Activated CD8-positive, alpha-beta memory T cell treated with anti-CD3 and anti-CD28 coated beads, Interleukin-2, amount 50 U/mL, for 1 hour (primary cell): Measurements from ENCODE around the gene USB1.

ENCODE experiments used
- DNase-seq: peaks from one replicate; pipeline ENCODE4 v3.0.0-alpha.2; 2020; ENCODE audit errors: extremely low read depth

USB1 gene, protein sequence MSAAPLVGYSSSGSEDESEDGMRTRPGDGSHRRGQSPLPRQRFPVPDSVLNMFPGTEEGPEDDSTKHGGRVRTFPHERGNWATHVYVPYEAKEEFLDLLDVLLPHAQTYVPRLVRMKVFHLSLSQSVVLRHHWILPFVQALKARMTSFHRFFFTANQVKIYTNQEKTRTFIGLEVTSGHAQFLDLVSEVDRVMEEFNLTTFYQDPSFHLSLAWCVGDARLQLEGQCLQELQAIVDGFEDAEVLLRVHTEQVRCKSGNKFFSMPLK

DNA sequence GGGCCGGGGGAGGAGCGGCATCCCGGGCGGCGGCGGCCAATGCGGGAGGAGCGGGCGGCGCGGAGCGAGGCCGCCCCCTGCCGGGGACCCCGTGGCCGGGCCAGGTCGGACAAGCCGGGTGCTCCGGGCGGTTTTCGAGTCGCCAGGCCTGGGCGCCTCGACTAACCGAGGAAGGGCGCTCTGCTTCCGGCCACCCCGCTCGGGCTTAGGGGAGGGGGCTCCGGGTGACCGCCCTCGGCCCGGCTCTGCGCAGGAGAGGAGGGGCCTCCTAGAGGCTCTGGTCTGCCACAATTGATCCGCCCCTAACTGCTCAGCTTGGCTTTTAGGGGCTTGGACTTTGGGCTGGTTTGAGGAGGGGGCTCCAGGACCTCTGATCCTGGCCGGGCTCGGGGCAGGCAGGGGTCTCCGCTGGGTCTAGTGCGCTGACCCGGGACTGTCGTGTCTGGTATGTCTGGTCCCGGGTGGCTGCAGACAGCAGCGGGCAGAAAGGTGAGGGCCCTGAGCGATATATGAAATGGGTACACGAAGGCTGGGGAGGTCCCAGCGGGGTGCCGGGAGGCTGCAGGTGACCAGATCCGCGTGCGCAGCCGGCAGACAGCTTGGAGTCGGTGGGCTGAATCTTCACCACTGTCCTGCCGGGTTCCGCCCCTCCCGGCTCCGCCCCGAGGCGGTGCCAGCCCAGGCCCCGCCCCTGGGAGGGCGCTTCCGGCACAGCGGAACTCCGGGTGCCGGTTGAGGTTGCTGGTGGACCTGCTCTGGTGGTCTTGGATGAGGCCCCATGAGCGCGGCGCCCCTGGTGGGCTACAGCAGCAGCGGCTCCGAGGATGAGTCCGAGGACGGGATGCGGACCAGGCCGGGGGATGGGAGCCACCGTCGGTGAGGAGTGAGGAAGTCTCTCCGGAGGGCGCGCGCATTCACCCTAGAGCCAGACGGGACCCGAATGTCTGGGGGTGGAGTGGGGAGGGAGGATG, at the start of gene USB1:
USB1 (plus strand) TSS at position 702 of the 971 bp plus-strand sequence; CDS start at position 779, 77 bp downstream.
- no peak for DNase-seq

DNA sequence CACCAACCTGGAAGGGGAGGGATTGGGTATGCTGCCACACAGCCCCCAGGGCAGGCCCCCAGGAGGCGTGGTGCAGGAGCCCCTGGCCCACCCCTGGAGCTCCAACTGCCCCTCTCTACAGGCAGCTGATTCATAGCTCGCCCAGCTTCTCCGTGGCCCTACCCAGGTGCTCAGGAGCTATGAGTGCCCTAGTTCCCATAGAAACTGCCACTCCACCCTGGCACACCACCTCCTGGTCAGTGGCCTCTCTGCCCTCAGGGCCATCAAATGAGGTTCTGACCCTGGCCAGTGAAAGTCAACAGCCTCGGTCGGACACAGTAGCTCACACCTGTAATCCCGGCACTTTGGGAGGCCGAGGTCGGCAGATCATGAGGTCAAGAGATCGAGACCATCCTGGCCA, 48.3 kb upstream of the USB1 start:
- no peak for DNase-seq

DNA sequence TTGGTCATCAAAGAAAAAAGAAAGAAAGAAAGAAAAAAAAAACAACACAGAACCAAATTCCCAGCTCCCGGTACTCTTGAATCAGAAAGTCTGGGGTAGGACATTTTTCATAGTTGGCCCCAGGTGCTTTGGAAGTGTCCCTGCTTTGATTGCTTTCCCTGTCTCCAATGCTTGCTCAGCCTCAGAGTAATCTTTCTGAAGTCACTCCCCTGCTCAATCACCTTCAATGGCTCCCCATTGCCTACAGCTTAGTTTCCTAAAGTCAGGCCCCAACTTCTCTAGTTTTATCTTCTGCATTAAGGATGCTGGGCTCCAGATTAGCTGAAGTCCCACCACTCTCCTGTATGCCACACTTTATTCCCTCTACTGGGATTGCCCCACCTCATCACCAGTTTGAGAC, 47.4 kb upstream of the USB1 start:
- DNase-seq, result no peak

DNA sequence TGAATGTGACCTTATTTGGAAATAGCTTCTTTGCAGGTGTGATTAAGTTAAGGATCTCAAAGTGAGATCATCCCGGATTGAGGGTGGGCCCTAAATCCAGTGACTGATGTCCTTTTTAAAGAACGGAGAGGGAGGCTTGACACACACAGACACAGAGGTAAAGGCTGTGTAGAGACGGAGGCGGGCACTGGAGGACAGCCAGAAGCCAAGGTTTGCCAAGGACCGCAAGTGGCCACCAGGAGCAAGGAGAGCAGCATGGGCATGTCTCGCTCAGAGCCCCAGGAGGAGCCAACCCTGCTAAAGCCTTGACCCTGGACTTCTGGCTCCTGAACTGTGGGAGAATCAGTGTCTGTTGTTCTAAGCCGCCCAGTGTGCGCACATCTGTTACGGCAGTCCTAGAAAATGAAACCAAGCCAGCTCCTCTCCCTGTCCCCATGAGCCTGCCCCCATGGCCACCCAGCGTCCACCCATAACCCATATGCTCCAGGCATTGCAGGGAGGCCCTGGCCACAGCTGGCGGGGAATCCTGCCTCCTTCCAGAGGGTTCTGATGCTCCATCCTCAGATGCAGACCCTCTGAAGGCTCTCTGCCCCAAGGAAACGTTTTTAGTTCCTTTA, 45.5 kb upstream of the USB1 start:
- no peak for DNase-seq

DNA sequence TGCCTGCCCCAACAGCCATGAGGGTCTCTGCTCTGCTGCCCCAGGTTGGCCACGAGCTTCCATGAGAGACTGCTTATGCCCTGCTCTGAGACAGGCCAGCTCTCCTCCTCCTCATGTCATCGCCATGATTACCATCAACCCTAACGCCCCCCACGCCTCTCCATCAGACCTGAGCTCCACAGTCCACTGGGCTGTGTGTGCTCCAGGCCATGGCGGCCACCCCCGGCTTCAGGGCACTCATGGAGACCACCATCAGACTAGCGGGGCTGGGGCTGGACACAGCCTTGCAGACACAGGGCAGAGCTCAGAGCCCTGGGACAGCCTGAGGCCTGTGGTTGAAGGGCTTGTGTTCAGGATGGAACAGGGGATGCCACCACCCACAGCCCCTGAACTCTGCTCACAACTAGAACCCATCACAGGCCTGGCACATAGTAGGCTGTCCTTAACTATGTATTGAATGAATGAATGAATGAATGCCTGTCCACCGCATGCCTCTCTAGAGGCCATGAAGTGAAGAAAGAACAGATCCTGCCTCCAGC, 44.9 kb upstream of the USB1 start:
- no peak for DNase-seq

DNA sequence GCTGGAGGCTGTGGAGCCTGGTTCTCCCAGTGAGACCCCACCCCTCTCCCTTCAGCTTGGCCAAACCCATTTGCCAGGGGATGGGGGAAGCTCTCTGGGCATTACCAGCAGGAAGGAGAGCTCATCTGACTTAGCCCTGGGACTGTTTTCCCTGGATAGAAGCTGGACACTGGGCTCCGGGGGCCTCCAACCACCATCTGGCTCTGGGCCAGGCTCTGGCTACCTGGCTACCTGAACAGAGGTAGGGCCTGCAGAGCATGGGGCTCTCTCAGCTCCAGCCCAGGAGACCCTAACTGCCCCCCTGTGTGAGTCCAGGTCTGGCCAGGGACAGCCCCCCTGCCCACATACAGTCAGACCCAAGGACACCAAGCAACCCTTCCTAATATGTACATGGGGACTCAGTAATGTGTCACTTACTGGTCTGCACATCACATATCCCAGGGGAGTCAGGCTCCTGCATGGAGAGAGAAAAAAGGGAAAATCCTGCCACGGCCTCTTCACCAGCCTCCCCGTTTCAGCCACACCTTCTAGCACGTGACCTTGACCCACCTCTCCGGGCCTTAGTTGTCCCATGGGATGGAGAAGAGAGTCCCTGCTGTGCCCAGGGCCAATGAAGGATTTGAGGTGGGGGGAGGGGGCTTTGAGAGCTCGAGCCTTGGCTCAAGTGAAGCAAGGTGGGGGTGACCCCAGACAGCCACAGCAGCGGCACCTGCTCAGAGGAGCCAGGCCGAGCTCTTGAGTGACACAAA, 44.1 kb upstream of the USB1 start:
- DNase-seq, result no peak

DNA sequence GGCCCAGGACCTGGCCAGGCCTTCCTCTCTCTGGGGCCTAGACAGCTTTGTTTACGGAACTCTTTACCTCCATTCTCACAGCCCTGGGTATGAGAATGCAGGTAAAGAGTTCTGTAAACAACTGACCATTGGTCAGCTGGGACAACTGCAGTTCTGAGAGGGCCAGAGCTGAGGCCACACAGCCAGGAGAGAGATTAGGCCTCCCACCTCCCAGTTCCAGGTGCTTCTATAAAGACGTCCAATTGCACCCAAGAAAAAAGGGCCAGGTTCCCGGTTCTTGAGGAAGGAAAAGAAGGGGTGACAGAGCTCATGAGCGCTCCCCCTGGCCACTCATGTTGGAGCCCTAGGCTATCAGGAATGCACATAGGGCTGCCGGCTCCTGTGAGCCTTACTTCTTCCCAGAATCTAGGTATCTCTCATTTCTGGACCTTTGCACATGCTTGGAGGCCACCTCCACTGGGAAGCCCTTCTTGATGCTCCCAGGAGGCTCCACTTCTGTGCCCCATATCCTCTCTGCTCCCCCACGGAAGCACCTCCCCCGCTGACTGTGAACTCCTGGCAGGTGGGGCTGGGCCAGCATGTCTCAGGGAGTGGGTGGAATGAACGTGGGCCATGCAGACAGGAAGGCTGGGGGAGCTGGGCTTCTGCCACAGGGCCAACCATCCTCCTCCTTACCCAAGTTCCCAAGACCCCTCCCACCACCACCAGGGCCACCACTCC, 43.4 kb upstream of the USB1 start:
- no peak for DNase-seq

DNA sequence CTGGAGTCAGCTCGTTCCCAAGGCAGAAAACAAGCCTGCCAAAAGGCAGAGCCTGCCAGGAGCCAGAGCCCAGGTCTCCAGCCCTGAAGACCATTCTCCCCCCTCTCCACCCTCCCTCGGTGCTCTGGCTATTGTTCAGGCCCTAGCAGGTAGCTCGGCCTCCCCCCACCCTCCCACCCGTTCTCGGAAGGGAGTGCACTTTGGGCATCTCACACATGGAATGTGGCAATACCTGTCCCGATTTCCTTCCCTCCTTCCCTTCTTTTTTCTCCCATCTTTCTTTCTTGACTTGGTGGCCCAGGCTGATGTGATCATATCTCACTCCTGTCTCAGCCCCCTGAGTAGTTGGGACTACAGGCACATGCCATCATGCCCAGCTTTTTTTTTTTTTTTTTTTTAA, 42.7 kb upstream of the USB1 start:
- no peak for DNase-seq

DNA sequence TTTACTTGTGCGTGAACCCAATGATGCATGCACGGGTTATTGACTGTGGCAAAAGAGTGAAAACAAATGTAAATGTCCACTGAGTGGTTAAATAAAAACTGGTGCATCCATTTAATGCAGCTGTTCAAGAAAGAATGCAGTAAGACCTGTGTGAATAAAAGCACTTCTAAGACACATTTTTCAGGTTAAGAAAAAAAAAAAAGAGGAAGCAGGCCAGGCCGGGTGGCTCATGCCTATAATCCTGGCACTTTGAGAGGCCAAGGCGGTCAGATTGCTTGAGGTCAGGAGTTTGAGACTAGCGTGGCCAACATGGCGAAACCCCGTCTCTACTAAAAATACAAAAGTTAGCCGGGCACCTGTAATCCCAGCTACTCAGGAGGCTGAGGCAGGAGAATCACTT, 42.1 kb upstream of the USB1 start:
- no peak for DNase-seq

DNA sequence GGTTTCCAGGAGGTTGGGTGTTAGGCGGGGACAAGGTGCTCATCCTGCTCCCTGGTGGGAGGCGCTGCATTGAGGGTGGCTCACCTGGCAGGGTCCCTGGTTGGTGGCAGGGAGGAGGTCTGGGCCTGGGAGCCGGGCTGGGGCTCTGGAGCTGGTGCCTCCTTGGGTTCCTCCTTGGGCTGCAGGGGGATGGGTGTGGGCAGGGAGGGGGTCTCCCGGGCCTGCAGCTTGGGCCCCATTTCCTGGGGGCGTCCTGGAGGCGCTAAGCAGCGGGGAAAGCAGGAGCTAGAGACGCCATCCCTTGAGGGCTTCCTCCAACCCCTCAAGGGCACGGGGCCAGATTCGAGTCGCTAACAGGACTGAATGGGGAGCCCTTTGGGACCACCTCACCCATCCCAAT, 41.4 kb upstream of the USB1 start:
- no peak for DNase-seq

DNA sequence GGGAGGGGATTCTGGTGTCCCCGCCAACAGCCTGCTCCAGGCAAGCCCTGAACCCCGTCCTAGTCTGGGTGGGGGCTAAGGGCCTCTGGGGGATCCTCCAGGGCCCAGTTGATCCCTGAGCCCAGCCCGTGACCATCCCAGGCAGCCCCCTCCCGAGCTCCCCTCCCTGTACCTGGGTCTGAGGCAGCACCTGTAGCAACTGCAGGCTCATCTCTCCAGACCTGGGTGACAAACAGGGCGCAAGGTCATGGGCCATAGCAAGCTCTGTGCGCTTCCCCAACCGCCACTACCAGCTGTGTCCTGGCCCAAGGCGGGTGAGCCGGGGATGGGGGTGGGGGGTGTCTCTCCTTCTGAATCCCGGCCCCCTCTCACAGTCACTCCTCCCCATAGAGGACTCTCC, 40.9 kb upstream of the USB1 start:
- no peak for DNase-seq

DNA sequence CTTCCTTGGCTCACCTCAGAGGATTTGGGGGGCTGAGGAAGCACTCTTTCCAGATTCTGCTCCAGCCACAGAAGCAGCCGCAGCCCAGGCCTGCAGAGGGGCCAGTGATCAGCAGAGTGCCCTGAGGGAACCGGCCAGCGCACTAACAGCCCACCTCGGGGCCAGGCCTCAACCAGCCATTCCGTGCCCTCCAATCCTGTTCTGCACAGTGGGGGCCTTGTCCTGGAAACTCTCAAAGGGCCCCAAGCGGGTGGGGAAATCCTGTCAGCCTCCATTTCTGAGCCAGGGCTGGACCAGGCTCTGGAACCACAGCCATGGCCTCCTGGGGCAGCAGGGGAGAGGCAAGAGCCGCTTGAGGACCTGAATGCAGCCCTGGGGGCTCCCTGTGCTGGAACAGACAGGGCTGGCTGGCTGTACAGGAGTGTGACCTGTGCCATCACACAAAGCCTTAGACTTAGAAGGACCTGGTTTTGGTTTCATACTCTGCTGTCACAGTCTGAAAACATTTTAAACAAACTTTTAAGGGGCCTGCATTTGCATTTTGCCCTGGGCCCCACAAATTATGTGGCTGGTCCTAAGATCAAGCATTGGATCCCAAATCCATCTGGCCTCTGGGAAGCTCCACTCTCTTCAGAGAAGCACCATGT, 40.3 kb upstream of the USB1 start:
- no peak for DNase-seq

DNA sequence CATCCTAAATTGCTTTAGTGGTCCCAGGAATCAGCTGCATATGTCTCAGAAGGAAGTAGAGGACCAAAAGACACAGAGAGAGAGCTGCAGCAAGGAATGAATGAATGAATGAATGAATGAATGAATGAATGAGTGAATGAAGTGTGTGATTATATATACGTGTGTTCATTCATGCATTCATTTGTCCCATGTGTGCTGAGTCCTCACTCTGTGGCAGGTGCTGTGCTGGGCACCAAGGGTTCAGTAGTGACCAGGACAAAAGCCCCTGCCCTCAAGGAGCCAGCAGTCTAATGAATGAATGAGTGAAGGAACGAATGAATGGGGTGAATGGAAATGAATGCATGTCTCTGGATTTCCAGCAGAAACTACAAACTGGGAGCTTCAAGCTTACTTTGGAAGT, 39.7 kb upstream of the USB1 start:
- DNase-seq, result no peak

DNA sequence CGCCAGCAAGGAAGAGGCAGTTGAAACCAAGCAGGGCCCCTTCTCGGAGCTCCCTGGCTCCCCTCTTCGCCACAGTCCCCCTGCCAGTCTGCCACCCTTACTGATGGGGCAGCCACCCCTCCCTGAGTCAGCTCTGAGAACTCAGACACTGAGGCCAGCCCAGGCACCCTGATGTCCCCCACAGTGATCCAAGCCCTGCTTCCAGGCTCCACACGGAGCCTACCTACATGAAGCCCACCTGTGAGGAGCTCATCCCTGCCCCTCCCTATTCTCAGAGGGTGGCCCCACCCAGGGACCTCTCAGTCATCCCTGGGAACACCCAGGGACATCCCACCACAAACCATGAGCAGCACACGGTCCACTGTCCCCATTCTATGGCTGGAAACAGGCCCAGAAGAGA, 39.2 kb upstream of the USB1 start:
- no peak for DNase-seq

DNA sequence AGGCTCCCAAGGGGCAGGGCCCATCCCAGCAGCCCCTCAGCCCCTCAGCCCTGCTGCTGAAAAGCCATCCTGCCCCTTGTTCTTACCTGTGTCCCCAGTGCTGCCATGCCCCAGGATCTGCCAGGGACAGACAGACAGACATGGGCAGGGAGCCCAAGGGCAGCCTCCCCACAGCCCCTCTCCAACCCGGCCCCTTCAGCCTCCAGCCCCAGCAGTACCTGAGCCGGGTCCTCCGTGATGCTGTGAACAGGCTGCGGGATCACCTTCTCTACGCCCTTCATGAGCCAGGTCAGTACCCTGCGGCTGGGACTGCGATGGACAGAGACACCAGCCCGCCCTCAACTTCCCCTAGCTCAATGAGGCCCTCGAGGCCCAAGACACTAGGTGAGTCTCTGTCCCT, 38.5 kb upstream of the USB1 start:
- no peak for DNase-seq

DNA sequence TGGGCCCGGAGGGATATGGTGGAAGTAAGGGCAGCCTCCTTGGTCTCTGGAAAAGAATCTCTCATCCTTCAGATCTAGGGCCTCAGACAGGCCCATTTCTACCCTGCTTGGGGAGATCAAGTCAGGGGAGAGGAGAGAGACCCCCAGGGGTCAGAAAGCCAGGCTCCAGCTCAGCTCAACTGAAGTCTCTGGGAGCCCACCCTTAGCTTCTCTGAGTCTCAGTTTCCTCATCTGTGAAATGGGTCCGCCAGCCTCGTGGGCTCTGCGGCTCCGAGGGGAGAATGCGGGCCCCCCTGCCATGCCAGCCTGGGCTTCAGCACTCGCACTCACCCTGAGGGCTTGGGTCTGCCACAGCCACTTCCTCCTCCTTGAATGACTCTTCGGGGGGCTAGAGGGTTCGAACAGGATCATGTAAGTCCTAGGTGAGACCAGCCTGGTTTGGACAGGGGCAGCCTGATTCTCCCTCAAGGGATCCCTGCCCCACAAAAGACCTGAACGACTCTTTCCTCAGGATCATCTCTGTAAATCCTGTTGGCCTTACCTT, 37.0 kb upstream of the USB1 start:
- no peak for DNase-seq

DNA sequence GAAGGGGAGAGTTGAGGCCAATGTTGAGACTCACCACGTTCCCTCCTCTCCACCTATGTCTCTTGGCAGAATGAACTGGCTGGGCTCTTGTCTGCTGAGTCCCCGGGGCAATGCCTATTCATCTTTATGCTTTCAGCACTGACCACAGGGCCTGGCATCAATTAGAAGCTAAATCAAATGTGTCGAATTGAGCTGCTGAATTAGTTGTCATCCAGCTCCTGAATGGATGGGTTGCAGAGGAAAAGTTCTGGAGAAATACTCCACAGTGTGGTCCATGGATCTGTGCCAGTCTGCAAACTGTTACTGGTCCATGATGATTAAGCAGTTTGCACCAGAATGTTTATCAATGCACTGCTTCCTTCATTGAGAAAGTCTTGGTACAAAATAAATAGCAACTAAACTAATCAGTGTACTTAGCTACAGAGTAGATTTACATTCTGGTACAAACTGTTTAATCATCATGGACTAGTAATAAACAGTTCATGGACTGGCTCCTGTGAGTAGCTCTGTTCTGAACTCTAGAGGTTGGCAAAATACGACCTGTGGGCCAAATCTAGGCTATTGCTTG, 34.9 kb upstream of the USB1 start:
- DNase-seq, result no peak

DNA sequence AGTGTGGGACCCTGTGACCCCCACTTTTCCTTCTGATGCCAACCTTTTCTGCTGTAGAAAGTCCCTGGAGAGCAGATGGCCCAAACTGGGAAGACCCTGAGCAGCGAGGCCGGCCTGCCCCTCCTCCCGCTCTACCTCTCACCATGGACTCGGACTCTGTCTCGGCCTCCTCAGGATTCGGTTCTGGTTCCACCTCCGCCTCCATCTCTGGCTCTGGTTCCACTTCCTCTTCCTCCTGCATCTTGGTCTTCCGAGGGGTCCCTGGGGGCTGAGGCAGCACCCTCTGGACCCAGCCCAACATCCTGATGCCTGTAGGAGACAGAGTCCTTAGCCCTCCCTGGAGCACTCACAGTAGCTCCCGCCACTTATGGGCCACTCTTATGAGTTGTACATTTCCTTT, 34.2 kb upstream of the USB1 start:
- no peak for DNase-seq

DNA sequence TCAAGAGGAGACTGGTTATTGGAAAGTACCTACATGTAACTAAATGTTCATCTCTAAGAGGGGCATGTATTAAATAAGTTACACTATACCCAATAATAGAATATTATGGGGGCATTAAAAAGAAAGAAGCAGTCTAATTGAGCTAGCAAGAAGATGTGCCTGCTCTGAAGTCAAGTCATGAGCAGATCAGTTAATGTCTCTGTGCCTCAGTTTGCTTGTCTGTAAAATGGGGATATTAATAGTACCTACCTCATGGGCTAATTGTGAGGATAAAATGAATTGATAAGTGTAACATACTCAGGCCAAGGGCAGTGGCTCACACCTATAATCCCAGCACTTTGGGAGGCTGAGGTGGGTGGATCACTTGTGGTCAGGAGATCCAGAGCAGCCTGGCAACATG, 33.3 kb upstream of the USB1 start:
- DNase-seq, result no peak
